C4-2B (cell line): ENCODE measurements around the gene ITGA6.

Experiments
- H3K27ac ChIP-seq: fragments of 450-650 bp; 2 replicates; pipeline ENCODE4 v1.5.1; 2017
- CTCF ChIP-seq: fragments of 450-650 bp; conservative IDR thresholded peaks from 2 replicates; pipeline ENCODE4 v1.5.1; 2017; ENCODE audit warnings: mild to moderate bottlenecking
- ZFX ChIP-seq: fragments of 450-650 bp; IDR thresholded peaks from 2 replicates; pipeline ENCODE4 v1.6.1; 2017

The ITGA6 gene

GRCh38 chr2:172404824-172405223, 22.6 kb upstream of the ITGA6 start:
- TF ChIP-seq ZFX (no peak), CTCF (no peak)
- no peak overlapping the region for H3K27ac ChIP-seq

GRCh38 chr2:172405673-172406072, 21.7 kb upstream of the ITGA6 start:
- H3K27ac ChIP-seq = no peak overlapping the region
- no peak for TF ChIP-seq CTCF
- TF ChIP-seq ZFX = no peak

GRCh38 chr2:172408143-172408766, 19.1 kb upstream of the ITGA6 start:
- no peak for TF ChIP-seq ZFX
- no peak for TF ChIP-seq CTCF
- no peak overlapping the region for H3K27ac ChIP-seq

- TF ChIP-seq CTCF = no peak
- no peak for TF ChIP-seq ZFX
- no peak overlapping the region for H3K27ac ChIP-seq
These were observed 18.3 kb upstream of the ITGA6 start for GRCh38 chr2:172409042-172409441.

- H3K27ac ChIP-seq = no peak overlapping the region
- TF ChIP-seq CTCF = no peak
These were observed 14.3 kb upstream of the ITGA6 start for GRCh38 chr2:172412984-172413492.

- no peak overlapping the region for H3K27ac ChIP-seq
- TF ChIP-seq ZFX (no peak), CTCF (no peak)
These were observed 12.1 kb upstream of the ITGA6 start for GRCh38 chr2:172415157-172415864.

- TF ChIP-seq ZFX (no peak), CTCF (no peak)
- no peak overlapping the region for H3K27ac ChIP-seq
These were observed 11.6 kb upstream of the ITGA6 start for GRCh38 chr2:172415865-172416183.
